ENCODE data around the gene KCNF1. TPM values are rescaled to one million over a fixed set of nuclear protein-coding genes. Genes with fewer than 3 reads are reported as not detected.

Gene KCNF1
- total and polyA plus RNA-seq, 4 donors, result 0.09 TPM; not detected in 3

- DNase-seq (ENCODE audit: low spot score), result no peak
- TF ChIP-seq RXRA (IDR thresholded peaks at IDR 0.05) (no peak), ZBTB33 (IDR thresholded peaks at IDR 0.05) (no peak), CTCF (IDR thresholded peaks at IDR 0.05; ENCODE audit: low read depth, low read length, missing input control) (no peak), EGR1 (IDR thresholded peaks at IDR 0.05; ENCODE audit: low read depth in 2 of 2) (no peak), NR2F2 (IDR thresholded peaks at IDR 0.05) (no peak), FOXA1 (IDR thresholded peaks at IDR 0.05) (no peak), YY1 (IDR thresholded peaks at IDR 0.05) (no peak), SP1 (IDR thresholded peaks at IDR 0.05) (no peak), TAF1 (conservative IDR thresholded peaks at IDR 0.05) (no peak), JUND (IDR thresholded peaks at IDR 0.05) (no peak), GABPA (IDR thresholded peaks at IDR 0.05 in 1 of 2, conservative IDR thresholded peaks at IDR 0.05 in 1 of 2) (no peak)
- TF ChIP-seq, protein P1, sequence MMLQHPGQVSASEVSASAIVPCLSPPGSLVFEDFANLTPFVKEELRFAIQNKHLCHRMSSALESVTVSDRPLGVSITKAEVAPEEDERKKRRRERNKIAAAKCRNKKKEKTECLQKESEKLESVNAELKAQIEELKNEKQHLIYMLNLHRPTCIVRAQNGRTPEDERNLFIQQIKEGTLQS (IDR thresholded peaks at IDR 0.05), result no peak
- TF ChIP-seq, protein P2, sequence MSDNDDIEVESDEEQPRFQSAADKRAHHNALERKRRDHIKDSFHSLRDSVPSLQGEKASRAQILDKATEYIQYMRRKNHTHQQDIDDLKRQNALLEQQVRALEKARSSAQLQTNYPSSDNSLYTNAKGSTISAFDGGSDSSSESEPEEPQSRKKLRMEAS (IDR thresholded peaks at IDR 0.05), result no peak
- Histone ChIP-seq H3K4me1 (ENCODE audit: control insufficient read depth in 4 of 4, insufficient read depth in 4 of 4, low read length in 3 of 4) (no peaks in the 10 kb centered on the region), H3K36me3 (ENCODE audit: control insufficient read depth in 4 of 4, insufficient read depth in 3 of 4, low read depth in 1 of 4, low read length in 3 of 4) (no peaks in the 10 kb centered on the region), H3K9me3 (ENCODE audit: control insufficient read depth in 4 of 4, low read length in 3 of 4) (peaks cover 0 to 2% (median 0%) of the 10 kb centered on the region in 4 donors), H3K27ac (ENCODE audit: low read depth in 1 of 2, low read length in 2 of 2) (no peak overlapping the region), H3K27me3 (ENCODE audit: control insufficient read depth in 4 of 4, insufficient read depth in 4 of 4, low read length in 3 of 4) (no peaks in the 10 kb centered on the region), H3K9ac (ENCODE audit: low read depth in 1 of 2, low read length in 2 of 2) (no peak overlapping the region), H3K4me3 (ENCODE audit: low read depth in 1 of 3, low read length in 3 of 3) (no peak overlapping the region)
- 92% methylated on average over 1 of the region's 1 CpG for WGBS
Observed at GRCh38 chr2:10871978-10872377, 39.8 kb upstream of the KCNF1 start.

DNA sequence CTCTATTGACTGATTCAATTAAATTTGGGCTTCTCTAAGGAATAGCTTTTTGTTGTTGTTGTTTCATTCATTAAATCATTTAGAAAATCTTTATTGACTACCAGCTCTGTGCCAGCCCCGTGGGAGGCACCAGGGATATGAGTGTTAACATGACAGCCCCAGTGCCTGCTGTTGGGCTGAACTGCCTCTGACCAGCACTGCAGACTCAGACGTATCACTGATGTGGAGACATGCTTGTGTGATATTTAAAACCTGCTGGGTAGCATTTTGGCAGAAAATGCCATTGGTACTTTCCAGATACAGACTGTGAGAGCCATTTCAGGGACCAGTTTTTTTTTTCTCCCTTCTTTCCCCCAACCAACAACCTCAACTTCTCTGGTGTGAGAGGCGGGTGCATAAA lies 38.6 kb upstream of the KCNF1 start:
- Histone ChIP-seq H3K36me3 (ENCODE audit: control insufficient read depth in 4 of 4, insufficient read depth in 3 of 4, low read depth in 1 of 4, low read length in 3 of 4) (no peaks in the 10 kb centered on the region), H3K4me1 (ENCODE audit: control insufficient read depth in 4 of 4, insufficient read depth in 4 of 4, low read length in 3 of 4) (no peaks in the 10 kb centered on the region), H3K27me3 (ENCODE audit: control insufficient read depth in 4 of 4, insufficient read depth in 4 of 4, low read length in 3 of 4) (no peaks in the 10 kb centered on the region), H3K27ac (ENCODE audit: low read depth in 1 of 2, low read length in 2 of 2) (no peak overlapping the region), H3K4me3 (ENCODE audit: low read depth in 1 of 3, low read length in 3 of 3) (no peak overlapping the region), H3K9ac (ENCODE audit: low read depth in 1 of 2, low read length in 2 of 2) (no peak overlapping the region), H3K9me3 (ENCODE audit: control insufficient read depth in 4 of 4, low read length in 3 of 4) (peaks cover 0 to 2% (median 0%) of the 10 kb centered on the region in 4 donors)
- TF ChIP-seq CTCF (IDR thresholded peaks at IDR 0.05; ENCODE audit: low read depth, low read length, missing input control) (no peak), HNF4G (IDR thresholded peaks at IDR 0.05) (no peak), HNF4A (conservative IDR thresholded peaks at IDR 0.05) (no peak), YY1 (IDR thresholded peaks at IDR 0.05) (no peak), FOXA2 (IDR thresholded peaks at IDR 0.05) (no peak), EGR1 (IDR thresholded peaks at IDR 0.05; ENCODE audit: low read depth in 2 of 2) (no peak), GABPA (IDR thresholded peaks at IDR 0.05 in 1 of 2, conservative IDR thresholded peaks at IDR 0.05 in 1 of 2) (no peak), JUND (IDR thresholded peaks at IDR 0.05) (no peak), FOXA1 (IDR thresholded peaks at IDR 0.05) (no peak), ZBTB33 (IDR thresholded peaks at IDR 0.05) (no peak)
- TF ChIP-seq, protein P1 (IDR thresholded peaks at IDR 0.05), result no peak
- TF ChIP-seq, protein P2 (IDR thresholded peaks at IDR 0.05), result no peak
- WGBS, result 84% methylated on average over 3 of the region's 3 CpGs
- no peak for DNase-seq (ENCODE audit: low spot score)
